H9 (cell line): Measurements from ENCODE around the gene SNX18. TPM values are rescaled to one million over a fixed set of nuclear protein-coding genes. Genes with fewer than 3 reads are reported as not detected.

Experiments used
- DNase-seq: peaks from one replicate; pipeline ENCODE4 v3.0.0-alpha.2; 2017
- H2AFZ ChIP-seq: one replicate; pipeline ENCODE4 v1.6.1; 2013; ENCODE audit warnings: mild to moderate bottlenecking, low read length, control low read depth, moderate library complexity
- H2AK5ac ChIP-seq: 2 replicates; pipeline ENCODE4 v1.6.1; 2013; ENCODE audit warnings: low read length, control low read depth, mixed read lengths; ENCODE audit not compliant: insufficient read length
- H2BK120ac ChIP-seq: one replicate; pipeline ENCODE4 v1.6.1; 2013; ENCODE audit warnings: low read depth, mild to moderate bottlenecking, low read length, control low read depth, inconsistent platforms; ENCODE audit not compliant: poor library complexity, severe bottlenecking
- H2BK12ac ChIP-seq: 2 replicates; pipeline ENCODE4 v1.6.1; 2013; ENCODE audit warnings: low read length, control low read depth, mixed read lengths, low read depth; ENCODE audit not compliant: insufficient read length
- H2BK15ac ChIP-seq: 2 replicates; pipeline ENCODE4 v1.6.1; 2013; ENCODE audit warnings: low read depth, low read length, control low read depth
- H2BK20ac ChIP-seq: one replicate; pipeline ENCODE4 v1.6.1; 2013; ENCODE audit warnings: low read depth, mild to moderate bottlenecking, low read length, control low read depth, inconsistent platforms; ENCODE audit not compliant: poor library complexity, severe bottlenecking
- H2BK5ac ChIP-seq: 2 replicates; pipeline ENCODE4 v1.6.1; 2013; ENCODE audit warnings: low read length, control low read depth, mixed read lengths; ENCODE audit not compliant: insufficient read length
- H3K14ac ChIP-seq: 2 replicates; pipeline ENCODE4 v1.6.1; 2013; ENCODE audit warnings: low read length, control low read depth; ENCODE audit not compliant: insufficient read depth
- H3K18ac ChIP-seq: 2 replicates; pipeline ENCODE4 v1.6.1; 2013; ENCODE audit warnings: low read depth, mild to moderate bottlenecking, mixed read lengths, low read length, control low read depth; ENCODE audit not compliant: insufficient read length
- H3K23ac ChIP-seq: 2 replicates; pipeline ENCODE4 v1.6.1; 2013; ENCODE audit warnings: low read length, control low read depth, mixed read lengths, low read depth; ENCODE audit not compliant: insufficient read length
- H3K23me2 ChIP-seq: 2 replicates; pipeline ENCODE4 v1.6.1; 2013; ENCODE audit warnings: low read depth, mild to moderate bottlenecking, mixed read lengths, low read length, control low read depth; ENCODE audit not compliant: insufficient read length, poor library complexity, severe bottlenecking
- H3K27ac ChIP-seq: 2 replicates; pipeline ENCODE4 v1.5.1; 2013; ENCODE audit warnings: low read length, control low read depth, mixed read lengths, low read depth; ENCODE audit not compliant: insufficient read length
- H3K27me3 ChIP-seq: 2 replicates; pipeline ENCODE4 v1.6.1; 2013; ENCODE audit warnings: low read length, control low read depth, inconsistent platforms; ENCODE audit not compliant: insufficient read depth
- H3K4ac ChIP-seq: 2 replicates; pipeline ENCODE4 v1.6.1; 2013; ENCODE audit warnings: low read depth, mild to moderate bottlenecking, control low read depth, inconsistent platforms, low read length, moderate library complexity
- H3K4me1 ChIP-seq: 2 replicates; pipeline ENCODE4 v1.6.1; 2013; ENCODE audit warnings: low read length, control low read depth, inconsistent platforms; ENCODE audit not compliant: insufficient read depth
- H3K4me2 ChIP-seq: 2 replicates; pipeline ENCODE4 v1.6.1; 2013; ENCODE audit warnings: low read length, control low read depth, mixed read lengths; ENCODE audit not compliant: insufficient read length, insufficient read depth
- H3K56ac ChIP-seq: 2 replicates; pipeline ENCODE4 v1.6.1; 2013; ENCODE audit warnings: low read depth, mild to moderate bottlenecking, mixed read lengths, low read length, control low read depth; ENCODE audit not compliant: insufficient read length
- H3K79me1 ChIP-seq: 2 replicates; pipeline ENCODE4 v1.6.1; 2013; ENCODE audit warnings: low read depth, mild to moderate bottlenecking, moderate library complexity, low read length, control low read depth, inconsistent platforms; ENCODE audit not compliant: insufficient read depth, poor library complexity, severe bottlenecking
- H3K79me2 ChIP-seq: 2 replicates; pipeline ENCODE4 v1.6.1; 2013; ENCODE audit warnings: low read length, control low read depth, inconsistent platforms; ENCODE audit not compliant: insufficient read depth
- H3K9ac ChIP-seq: 2 replicates; pipeline ENCODE4 v1.6.1; 2013; ENCODE audit warnings: low read length, control low read depth, mixed read lengths; ENCODE audit not compliant: insufficient read length; ENCODE audit errors: extremely low read depth
- H3K9me3 ChIP-seq: one replicate; pipeline ENCODE4 v1.6.1; 2013; ENCODE audit warnings: low read depth, low read length, inconsistent platforms; ENCODE audit not compliant: control insufficient read depth
- H3T11ph ChIP-seq: one replicate; pipeline ENCODE4 v1.6.1; 2013; ENCODE audit warnings: mild to moderate bottlenecking, low read length, control low read depth, inconsistent platforms
- H4K20me1 ChIP-seq: one replicate; pipeline ENCODE4 v1.6.1; 2013; ENCODE audit not compliant: control insufficient read depth, insufficient read length, insufficient read depth
- H4K5ac ChIP-seq: 2 replicates; pipeline ENCODE4 v1.6.1; 2013; ENCODE audit warnings: low read depth, mild to moderate bottlenecking, mixed read lengths, low read length, control low read depth; ENCODE audit not compliant: insufficient read length
- H4K8ac ChIP-seq: replicated peaks from 2 replicates; pipeline ENCODE4 v1.6.1; 2013; ENCODE audit warnings: low read length, control low read depth, mixed read lengths, low read depth; ENCODE audit not compliant: insufficient read length
- H4K91ac ChIP-seq: 2 replicates; pipeline ENCODE4 v1.6.1; 2013; ENCODE audit warnings: low read depth, mild to moderate bottlenecking, moderate library complexity, mixed read lengths, low read length, control low read depth; ENCODE audit not compliant: insufficient read length
- H3K27ac Mint-ChIP-seq, 3 experiments: 2 replicates in 2 of 3; 3 replicates in 1 of 3; pipeline ENCODE4 v1.8.0; 2020 to 2021; ENCODE audit warnings: mixed read lengths in 3 of 3, mild to moderate bottlenecking in 1 of 3, moderate library complexity in 1 of 3
- H3K27me3 Mint-ChIP-seq: 2 replicates; pipeline ENCODE4 v1.8.0; 2021; ENCODE audit warnings: low read depth, mild to moderate bottlenecking, moderate library complexity, mixed read lengths
- H3K36me3 Mint-ChIP-seq, 3 experiments: 2 replicates in 2 of 3; 3 replicates in 1 of 3; pipeline ENCODE4 v1.8.0; 2020 to 2021; ENCODE audit warnings: low read depth in 3 of 3, mixed read lengths in 3 of 3; ENCODE audit not compliant: insufficient read depth in 1 of 3
- H3K4me1 Mint-ChIP-seq, 2 experiments: 2 replicates each; pipeline ENCODE4 v1.8.0; 2020; ENCODE audit warnings: mixed read lengths in 2 of 2
- H3K4me3 Mint-ChIP-seq, 2 experiments: 2 replicates in 1 of 2; 3 replicates in 1 of 2; pipeline ENCODE4 v1.8.0; 2020 to 2021; ENCODE audit warnings: mild to moderate bottlenecking in 2 of 2, mixed read lengths in 2 of 2, moderate library complexity in 1 of 2
- H3K9me3 Mint-ChIP-seq, 2 experiments: 2 replicates in 1 of 2; 3 replicates in 1 of 2; pipeline ENCODE4 v1.8.0; 2020; ENCODE audit warnings: mild to moderate bottlenecking in 2 of 2, mixed read lengths in 2 of 2, moderate library complexity in 1 of 2
- WGBS: extraction: QIAGEN DNeasy Blood & Tissue Kit; methylation state at CpG from one replicate; pipeline ENCODE4 v1.1.7; 2013; ENCODE audit warnings: missing lambda C conversion rate, low lambda C conversion rate, mixed read lengths; ENCODE audit not compliant: insufficient read length; ENCODE audit errors: extremely low coverage; 5-methylcytosine and 5-hydroxymethylcytosine counted together
- total RNA-seq: library from RNA; stranded (reverse); gene quantifications from 2 replicates; pipeline ENCODE4 v1.2.1, GENCODE V29; 2021
- TF ChIP-seq, protein P1 (sequence below): fragments of 200-600 bp; sonication (generic); conservative IDR thresholded peaks from 3 replicates; pipeline ENCODE4 v1.8.0; 2021; ENCODE audit warnings: antibody characterized with exemption, mild to moderate bottlenecking

The SNX18 gene
- total RNA-seq, 1 experiment from 2014 or later: 17.2 TPM

DNA sequence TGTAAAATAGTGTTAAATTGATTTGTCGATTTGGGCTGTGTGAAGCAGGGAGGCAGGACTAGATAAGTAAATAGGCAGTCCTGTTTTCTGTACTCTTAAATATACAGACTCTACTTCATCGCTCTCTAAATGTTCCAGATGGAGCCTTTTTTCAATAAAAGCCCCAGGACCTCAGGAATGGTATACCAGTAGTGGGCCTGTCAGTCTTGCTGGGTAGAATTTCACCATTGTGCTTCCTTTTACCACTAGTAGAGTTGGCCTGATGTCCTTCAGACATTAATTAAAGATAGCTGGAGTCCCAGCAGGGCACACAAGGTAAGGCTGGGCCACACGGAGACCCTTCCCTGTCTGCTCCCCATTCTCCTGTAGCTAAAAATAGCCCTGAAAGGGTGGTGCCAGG is 6.0 kb downstream of the SNX18 start:
- Histone ChIP-seq H3K23me2 (peaks cover 1% of the 10 kb centered on the region), H3K23ac (no peak overlapping the region), H2BK15ac (no peak overlapping the region), H3K18ac (no peak overlapping the region), H3K27ac (no peak overlapping the region), H3K79me1 (no peaks in the 10 kb centered on the region), H3K14ac (no peak overlapping the region), H2BK20ac (no peak overlapping the region), H3K79me2 (peaks cover 11% of the 10 kb centered on the region; the same call in 1 of the 2 replicates), H3K56ac (no peak overlapping the region), H2AK5ac (no peak overlapping the region), H3K4me2 (no peak overlapping the region), H3K9ac (no peak overlapping the region), H3K9me3 (no peaks in the 10 kb centered on the region), H3T11ph (no peak overlapping the region), H2BK120ac (no peak overlapping the region), H2BK12ac (no peak overlapping the region), H2AFZ (no peak overlapping the region), H3K4me1 (no peaks in the 10 kb centered on the region), H4K20me1 (no peaks in the 10 kb centered on the region), H4K5ac (no peak overlapping the region), H3K4ac (no peak overlapping the region), H3K27me3 (peaks cover 2% of the 10 kb centered on the region; the same call in 1 of the 2 replicates), H4K8ac (no peak overlapping the region), H4K91ac (no peak overlapping the region), H2BK5ac (no peak overlapping the region)
- no peaks in the 10 kb centered on the region for H3K9me3 Mint-ChIP-seq
- H3K27ac Mint-ChIP-seq: peak overlapping the region in 1 of 3 experiments; percentile 45; a peak in 1 of 7 replicates
- H3K27me3 Mint-ChIP-seq: peaks cover 11% of the 10 kb centered on the region
- peaks cover 41 to 43% of the 10 kb centered on the region in 2 experiments for H3K4me1 Mint-ChIP-seq
- WGBS: no CpG with 5 or more reads among the region's 3 CpGs
- DNase-seq: no peak
- H3K4me3 Mint-ChIP-seq: no peak overlapping the region
- H3K36me3 Mint-ChIP-seq: peaks cover 5 to 13% (median 12%) of the 10 kb centered on the region in 3 experiments; a peak in 5 of 7 replicates
- TF ChIP-seq, protein P1, sequence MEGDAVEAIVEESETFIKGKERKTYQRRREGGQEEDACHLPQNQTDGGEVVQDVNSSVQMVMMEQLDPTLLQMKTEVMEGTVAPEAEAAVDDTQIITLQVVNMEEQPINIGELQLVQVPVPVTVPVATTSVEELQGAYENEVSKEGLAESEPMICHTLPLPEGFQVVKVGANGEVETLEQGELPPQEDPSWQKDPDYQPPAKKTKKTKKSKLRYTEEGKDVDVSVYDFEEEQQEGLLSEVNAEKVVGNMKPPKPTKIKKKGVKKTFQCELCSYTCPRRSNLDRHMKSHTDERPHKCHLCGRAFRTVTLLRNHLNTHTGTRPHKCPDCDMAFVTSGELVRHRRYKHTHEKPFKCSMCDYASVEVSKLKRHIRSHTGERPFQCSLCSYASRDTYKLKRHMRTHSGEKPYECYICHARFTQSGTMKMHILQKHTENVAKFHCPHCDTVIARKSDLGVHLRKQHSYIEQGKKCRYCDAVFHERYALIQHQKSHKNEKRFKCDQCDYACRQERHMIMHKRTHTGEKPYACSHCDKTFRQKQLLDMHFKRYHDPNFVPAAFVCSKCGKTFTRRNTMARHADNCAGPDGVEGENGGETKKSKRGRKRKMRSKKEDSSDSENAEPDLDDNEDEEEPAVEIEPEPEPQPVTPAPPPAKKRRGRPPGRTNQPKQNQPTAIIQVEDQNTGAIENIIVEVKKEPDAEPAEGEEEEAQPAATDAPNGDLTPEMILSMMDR: no peak
